ENCODE measurements around the gene ARHGAP6.

- no peak for TF ChIP-seq SUZ12 (IDR thresholded peaks at IDR 0.05; ENCODE audit: extremely low read depth, insufficient read depth, insufficient read length)
- TF ChIP-seq YY1 (IDR thresholded peaks at IDR 0.05; ENCODE audit: insufficient read depth, insufficient read length): no peak
- no peak for TF ChIP-seq ZNF274 (IDR thresholded peaks at IDR 0.05; ENCODE audit: low read depth, low read length)
These were observed 316.7 kb downstream of the ARHGAP6 start for GRCh38 chrX:11349020-11349419.
